HepG2 (cell line): ENCODE results near the gene TRPT1. TPM values are rescaled to one million over a fixed set of nuclear protein-coding genes. Genes with fewer than 3 reads are reported as not detected.

Experiments used
- EHMT2 ChIP-seq: fragments of 200-600 bp; sonication (generic); IDR thresholded peaks from 2 replicates; pipeline ENCODE4 v1.7.0; 2017; ENCODE audit warnings: antibody characterized with exemption, low read depth, low read length, borderline replicate concordance
- ETV5 ChIP-seq: IDR thresholded peaks from 2 replicates; pipeline ENCODE4 v1.6.1; 2018; ENCODE audit warnings: missing biosample characterization, missing genetic modification reagents, inconsistent platforms, borderline replicate concordance
- FOXA1 ChIP-seq, 2 experiments: fragments of 450-650 bp in 1 of 2; sonication (generic) in 1 of 2; formaldehyde crosslinking in 1 of 2; IDR thresholded peaks; 2 replicates each; pipeline versions ENCODE4 v1.4.0 to v1.6.1; 2016 to 2020; ENCODE audit warnings: missing genetic modification reagents in 1 of 2
- HNF4G ChIP-seq, 2 experiments: sonication (generic) in 1 of 2; formaldehyde crosslinking in 1 of 2; IDR thresholded peaks; 2 replicates each; pipeline versions ENCODE4 v1.4.0 to v1.6.1; 2011 to 2020; ENCODE audit warnings: borderline replicate concordance in 2 of 2, low read depth in 2 of 2, mild to moderate bottlenecking in 2 of 2, low read length in 1 of 2, missing genetic modification reagents in 1 of 2, moderate library complexity in 1 of 2
- KDM1A ChIP-seq: IDR thresholded peaks from 2 replicates; pipeline ENCODE4 v1.6.1; 2016; ENCODE audit warnings: missing compliant biosample characterization
- LRRFIP1 ChIP-seq: sonication (generic); formaldehyde crosslinking; conservative IDR thresholded peaks from 2 replicates; pipeline ENCODE4 v1.4.0; 2020; ENCODE audit warnings: missing genetic modification reagents
- NPAS2 ChIP-seq: sonication (generic); formaldehyde crosslinking; IDR thresholded peaks from 2 replicates; pipeline ENCODE4 v1.8.0; 2022; ENCODE audit warnings: mild to moderate bottlenecking, missing genetic modification reagents, borderline replicate concordance
- PRDM15 ChIP-seq: sonication (generic); formaldehyde crosslinking; IDR thresholded peaks from 2 replicates; pipeline ENCODE4 v1.4.0; 2020; ENCODE audit warnings: missing genetic modification reagents
- SETDB1 ChIP-seq: sonication (generic); formaldehyde crosslinking; IDR thresholded peaks from 2 replicates; pipeline ENCODE4 v1.5.1; 2020; ENCODE audit warnings: missing genetic modification reagents, mild to moderate bottlenecking, borderline replicate concordance
- SKI ChIP-seq: fragments of 450-650 bp; IDR thresholded peaks from one replicate; pipeline ENCODE4 v1.6.1; 2018; ENCODE audit warnings: mild to moderate bottlenecking; ENCODE audit not compliant: partially characterized antibody
- SMC3 ChIP-seq: IDR thresholded peaks from 2 replicates; pipeline ENCODE4 v1.6.1; 2011; ENCODE audit warnings: low read length, improper control_type of control experiment
- USF2 ChIP-seq, 2 experiments: sonication (generic) in 1 of 2; formaldehyde crosslinking in 1 of 2; IDR thresholded peaks; 2 replicates each; pipeline versions ENCODE4 v1.5.1 to v1.6.1; 2011 to 2020; ENCODE audit warnings: borderline replicate concordance in 1 of 2, low read depth in 1 of 2, low read length in 1 of 2, mild to moderate bottlenecking in 1 of 2, missing genetic modification reagents in 1 of 2, moderate library complexity in 1 of 2
- ZNF180 ChIP-seq: sonication (generic); formaldehyde crosslinking; IDR thresholded peaks from 2 replicates; pipeline ENCODE4 v1.4.0; 2020; ENCODE audit warnings: low read depth, missing genetic modification reagents, borderline replicate concordance
- ZNF251 ChIP-seq: sonication (generic); formaldehyde crosslinking; IDR thresholded peaks from 2 replicates; pipeline ENCODE4 v1.9.0; 2021; ENCODE audit warnings: mild to moderate bottlenecking, missing genetic modification reagents
- ZNF550 ChIP-seq: sonication (generic); formaldehyde crosslinking; IDR thresholded peaks from 2 replicates; pipeline ENCODE4 v1.4.0; 2020; ENCODE audit warnings: mild to moderate bottlenecking, missing genetic modification reagents, borderline replicate concordance
- ZNF576 ChIP-seq: sonication (generic); formaldehyde crosslinking; IDR thresholded peaks from 2 replicates; pipeline ENCODE4 v1.4.0; 2020; ENCODE audit warnings: mild to moderate bottlenecking, missing genetic modification reagents
- ZNF749 ChIP-seq: sonication (generic); formaldehyde crosslinking; IDR thresholded peaks from 2 replicates; pipeline ENCODE4 v1.8.0; 2022; ENCODE audit warnings: mild to moderate bottlenecking, missing genetic modification reagents, moderate library complexity, borderline replicate concordance
- ZNF773 ChIP-seq: sonication (generic); formaldehyde crosslinking; IDR thresholded peaks from 2 replicates; pipeline ENCODE4 v1.4.0; 2020; ENCODE audit warnings: missing genetic modification reagents, borderline replicate concordance
- ZNF777 ChIP-seq: sonication (generic); formaldehyde crosslinking; IDR thresholded peaks from 2 replicates; pipeline ENCODE4 v1.4.0; 2020; ENCODE audit warnings: missing genetic modification reagents
- ZNF841 ChIP-seq: sonication (generic); formaldehyde crosslinking; IDR thresholded peaks from 2 replicates; pipeline ENCODE4 v1.8.1; 2023; ENCODE audit warnings: missing genetic modification reagents, borderline replicate concordance
- ZSCAN22 ChIP-seq: sonication (generic); formaldehyde crosslinking; IDR thresholded peaks from 2 replicates; pipeline ENCODE4 v1.4.0; 2020; ENCODE audit warnings: mild to moderate bottlenecking, missing genetic modification reagents
- polyA plus RNA-seq, 8 experiments: library from polyadenylated mRNA; depleted of rRNA in 3 of 8; stranded (reverse) in 7 of 8; unstranded in 1 of 8; fragments of >200 nt; fragmentation: Illumina TruSeq in 4 of 8; extraction: Trizol in 4 of 8; gene quantifications; 2 replicates each; pipeline versions ENCODE4 v1.2.1 to v1.2.3, GENCODE V29; 2011 to 2016; ENCODE audit warnings: low read depth in 4 of 8, missing spikeins in 1 of 8, mixed read lengths in 1 of 8; ENCODE audit not compliant: insufficient read depth in 1 of 8
- total RNA-seq, 5 experiments: library from RNA; depleted of rRNA; stranded (reverse); fragments of >200 nt; fragmentation: Illumina TruSeq; extraction: Trizol; gene quantifications; 2 replicates each; pipeline ENCODE4 v1.2.3, GENCODE V29; 2016; ENCODE audit warnings: low read depth in 1 of 5

The TRPT1 gene
- total and polyA plus RNA-seq, 2 of the 13 experiments (the other 11 are each of a cell fraction or from before 2014, with no cell fraction given), result 24.8 to 40.7 TPM

GRCh38 chr11:64204464-64204989, 21.5 kb downstream of the TRPT1 start (continued):
- TF ChIP-seq ZNF749, result no peak
- no peak for TF ChIP-seq LRRFIP1
- TF ChIP-seq ZSCAN22 (CRISPR knock-in tag), result no peak
- no peak for TF ChIP-seq ZNF773
- TF ChIP-seq EHMT2, result no peak
- TF ChIP-seq ZNF576 (CRISPR knock-in tag), result no peak
- TF ChIP-seq PRDM15, result no peak
- TF ChIP-seq ZNF550 (CRISPR knock-in tag), result no peak
- no peak for TF ChIP-seq FOXA1 (IDR thresholded peaks at IDR 0.05)
- no peak for TF ChIP-seq FOXA1 (CRISPR knock-in tag; IDR thresholded peaks at IDR 0.05)
- no peak for TF ChIP-seq KDM1A
- no peak for TF ChIP-seq ZNF180 (CRISPR knock-in tag)
- TF ChIP-seq USF2 (IDR thresholded peaks at IDR 0.05; ENCODE audit: low read depth, low read length), result no peak
- no peak for TF ChIP-seq USF2 (CRISPR knock-in tag; IDR thresholded peaks at IDR 0.05; ENCODE audit: borderline replicate concordance)
- no peak for TF ChIP-seq HNF4G (IDR thresholded peaks at IDR 0.05; ENCODE audit: borderline replicate concordance, low read depth, low read length)
- no peak for TF ChIP-seq HNF4G (CRISPR knock-in tag; IDR thresholded peaks at IDR 0.05; ENCODE audit: borderline replicate concordance, low read depth)
- TF ChIP-seq ETV5 (CRISPR knock-in tag), result no peak
- no peak for TF ChIP-seq ZNF841 (CRISPR knock-in tag)
- no peak for TF ChIP-seq ZNF777 (CRISPR knock-in tag)
- TF ChIP-seq SETDB1, result no peak
- no peak for TF ChIP-seq ZNF251 (CRISPR knock-in tag)
- TF ChIP-seq SMC3, result peak; percentile 82; the same call in 1 of the 2 replicates
- no peak for TF ChIP-seq NPAS2 (CRISPR knock-in tag)
- no peak for TF ChIP-seq SKI
